ENCODE results near the gene MTHFD1. TPM values are rescaled to one million over a fixed set of nuclear protein-coding genes. Genes with fewer than 3 reads are reported as not detected.

Gene MTHFD1
- total RNA-seq, 2 donors from 2014 or later, result 40.5 to 49.9 TPM

- DNase-seq (ENCODE audit: low spot score), result no peak
- intact Hi-C loops (cut with DNase I), result loop anchor here in 1 of 2 donors (10.0 kb wide), 1 partner anchor 124 kb away; no protein-coding TSS in a partner anchor
Measured at GRCh38 chr14:64468451-64468850, 80.3 kb downstream of the MTHFD1 start.

DNA sequence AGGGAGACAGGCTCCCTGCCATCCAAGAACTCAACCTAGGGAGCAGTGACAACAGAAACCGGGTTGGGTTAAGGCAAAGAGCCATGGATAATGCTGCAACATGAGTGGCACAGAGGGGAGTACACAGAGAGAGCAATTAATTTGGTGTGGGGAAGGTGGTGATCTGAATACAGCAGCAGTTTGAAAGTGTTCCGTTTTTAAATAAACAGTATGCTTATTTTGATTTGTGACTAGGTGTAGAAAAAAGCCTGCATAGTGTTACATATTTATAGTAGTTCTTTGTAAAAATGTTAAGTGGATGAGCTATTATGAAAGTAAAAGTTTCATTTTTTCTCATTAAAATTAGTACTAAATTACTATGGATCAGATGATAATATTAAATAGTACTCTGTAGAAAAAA lies 85.9 kb downstream of the MTHFD1 start:
- intact Hi-C loops (cut with DNase I), result loop anchor here (10.0 kb wide), 2 partner anchors 49 to 129 kb away; no protein-coding TSS in a partner anchor
- DNase-seq (ENCODE audit: low spot score), result no peak

DNA sequence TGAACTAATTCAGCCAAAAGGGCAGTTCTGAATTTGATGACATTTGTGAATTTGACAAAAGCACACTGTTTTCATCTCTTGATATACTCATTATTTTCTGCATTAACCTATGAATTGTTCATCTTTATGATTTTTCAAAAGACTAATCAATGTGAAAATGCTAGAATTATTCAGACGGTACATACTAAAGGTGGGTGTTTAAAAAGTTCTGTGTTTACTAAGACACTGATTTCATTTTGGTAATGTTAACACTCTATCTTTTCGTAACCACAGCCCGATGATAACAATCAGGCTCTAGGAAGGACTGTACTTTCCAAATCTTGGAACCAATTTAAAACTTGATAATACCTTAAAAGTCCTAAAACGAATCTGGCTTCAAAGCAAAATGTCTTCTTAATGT lies 86.5 kb downstream of the MTHFD1 start:
- DNase-seq (ENCODE audit: low spot score), result no peak
- intact Hi-C loops (cut with DNase I), result loop anchor here (10.0 kb wide), 2 partner anchors 50 to 130 kb away; no protein-coding TSS in a partner anchor

DNA sequence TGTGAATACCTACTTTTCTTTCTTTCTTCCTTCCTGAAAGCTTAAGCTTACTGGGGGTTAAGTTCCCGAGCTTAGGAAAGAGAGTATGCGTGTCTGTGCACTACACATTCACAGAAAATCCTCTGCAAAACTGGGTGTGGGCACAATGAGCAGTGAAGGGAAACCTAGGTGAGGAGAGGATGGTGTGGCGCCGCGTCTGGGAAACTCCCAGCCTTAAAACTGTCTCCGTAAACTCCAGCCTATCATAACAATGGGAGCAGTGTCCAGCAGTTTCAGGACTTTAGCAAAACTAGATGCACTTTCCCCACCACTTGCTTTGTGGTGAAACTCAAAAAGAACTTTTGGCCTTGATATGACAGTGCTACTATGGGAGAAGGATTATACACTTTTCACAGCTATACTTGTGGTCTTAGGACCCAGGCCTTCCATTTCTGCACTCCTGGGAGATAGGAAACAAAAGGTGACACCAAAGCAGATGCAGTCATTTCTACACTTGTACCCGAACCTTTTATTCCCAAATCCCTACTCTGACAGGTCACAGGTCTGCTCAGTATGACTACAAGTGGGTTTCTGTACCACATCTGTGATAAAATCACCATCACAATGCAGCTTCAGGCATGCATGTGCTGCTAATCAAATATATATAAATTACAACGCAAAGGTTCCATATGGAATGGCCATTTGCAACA lies 87.6 kb downstream of the MTHFD1 start:
- DNase-seq (ENCODE audit: low spot score), result no peak
- intact Hi-C loops (cut with DNase I), result loop anchor here (10.0 kb wide), 2 partner anchors 51 to 131 kb away; no protein-coding TSS in a partner anchor

DNA sequence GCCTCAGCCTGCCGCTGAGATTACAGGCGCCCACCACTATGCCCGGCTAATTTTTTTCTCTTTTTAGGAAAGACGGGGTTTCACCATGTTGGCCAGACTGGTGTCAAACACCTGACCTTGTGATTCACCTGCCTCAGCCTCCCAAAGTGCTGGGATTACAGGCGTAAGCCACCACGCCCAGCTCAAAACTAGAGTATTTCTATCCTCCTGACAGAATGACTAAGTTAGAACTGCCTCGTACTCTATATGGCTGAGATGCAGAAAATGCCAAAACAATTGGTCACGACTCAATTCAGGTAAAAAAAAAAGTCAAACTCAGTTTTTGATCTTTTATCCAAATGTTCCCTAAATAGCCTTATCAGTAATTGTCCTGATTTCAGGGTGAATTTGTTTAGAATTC lies 88.3 kb downstream of the MTHFD1 start:
- DNase-seq (ENCODE audit: low spot score), result no peak
- intact Hi-C loops (cut with DNase I), result loop anchor here (10.0 kb wide), 2 partner anchors 52 to 132 kb away; no protein-coding TSS in a partner anchor

GRCh38 chr14:64478634-64479250 lies 90.6 kb downstream of the MTHFD1 start:
- no peak for DNase-seq (ENCODE audit: low spot score)
- intact Hi-C loops (cut with DNase I), result loop anchor here (10.0 kb wide), 2 partner anchors 54 to 134 kb away; no protein-coding TSS in a partner anchor

DNA sequence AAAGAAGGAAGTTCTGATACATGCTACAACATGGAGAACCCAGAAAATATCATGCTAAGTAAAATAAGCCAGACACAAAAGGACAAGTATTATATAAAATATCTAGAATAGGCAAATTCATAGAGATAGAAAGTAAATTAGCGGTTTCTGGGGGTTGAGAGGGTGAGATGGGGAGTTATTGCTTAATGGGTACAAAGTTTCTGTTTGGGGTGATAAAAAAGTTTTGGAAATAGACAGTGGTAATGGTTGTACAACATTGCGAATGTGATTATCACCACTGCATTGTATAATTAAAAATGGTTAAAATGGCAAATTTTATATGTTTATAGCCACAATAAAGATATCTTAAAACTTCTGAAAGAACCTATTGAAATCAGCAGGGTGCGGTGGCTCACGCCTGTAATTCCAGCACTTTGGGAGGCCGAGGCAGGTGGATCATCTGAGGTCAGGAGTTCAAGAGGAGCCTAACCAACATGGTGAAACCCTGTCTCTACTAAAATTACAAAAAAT lies 100.5 kb downstream of the MTHFD1 start:
- intact Hi-C loops (cut with DNase I), result no loop called here
- no peak for DNase-seq (ENCODE audit: low spot score)

DNA sequence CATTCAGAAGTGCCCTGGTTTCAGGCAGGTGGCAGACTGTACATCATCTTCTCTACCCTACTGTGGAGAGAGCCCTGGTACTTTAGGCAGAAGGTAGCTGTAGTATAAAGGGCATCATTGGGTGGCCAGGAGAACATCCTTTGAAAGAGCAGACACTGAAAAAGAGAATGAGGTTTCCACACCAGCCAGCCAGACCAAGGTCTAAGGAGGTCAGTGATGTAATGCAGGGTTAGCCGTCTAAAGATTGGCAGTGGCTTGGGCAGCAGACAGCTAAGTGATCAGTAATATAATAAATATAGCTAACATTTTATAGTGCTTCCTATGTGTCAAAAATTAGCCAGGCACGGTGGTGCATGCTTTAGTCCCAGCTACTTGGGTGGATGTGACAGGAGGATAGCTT lies 103.5 kb downstream of the MTHFD1 start:
- no peak for DNase-seq (ENCODE audit: low spot score)
- intact Hi-C loops (cut with DNase I), result no loop called here

DNA sequence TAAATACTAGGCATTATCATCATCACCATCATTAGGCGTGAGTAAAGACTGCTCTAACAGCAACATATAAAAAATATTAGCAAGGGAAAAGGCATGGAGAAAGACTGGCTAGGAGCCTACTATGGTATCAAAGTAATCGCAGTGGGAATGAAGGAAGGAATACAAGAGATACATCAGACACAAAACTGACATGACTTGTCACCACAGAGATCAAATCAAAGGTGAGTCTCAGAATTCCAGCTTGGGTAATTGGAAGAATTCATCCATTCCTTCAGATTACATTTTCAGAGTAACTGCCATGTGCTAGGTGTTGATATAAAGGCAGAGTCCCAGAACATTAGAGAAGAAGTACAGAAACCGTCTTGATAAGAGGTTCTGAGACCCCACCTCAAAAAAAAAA lies 105.3 kb downstream of the MTHFD1 start:
- DNase-seq (ENCODE audit: low spot score), result no peak
- intact Hi-C loops (cut with DNase I), result no loop called here

- intact Hi-C loops (cut with DNase I), result no loop called here
- DNase-seq (ENCODE audit: low spot score), result no peak
Measured at GRCh38 chr14:64495252-64495651, 107.1 kb downstream of the MTHFD1 start.

DNA sequence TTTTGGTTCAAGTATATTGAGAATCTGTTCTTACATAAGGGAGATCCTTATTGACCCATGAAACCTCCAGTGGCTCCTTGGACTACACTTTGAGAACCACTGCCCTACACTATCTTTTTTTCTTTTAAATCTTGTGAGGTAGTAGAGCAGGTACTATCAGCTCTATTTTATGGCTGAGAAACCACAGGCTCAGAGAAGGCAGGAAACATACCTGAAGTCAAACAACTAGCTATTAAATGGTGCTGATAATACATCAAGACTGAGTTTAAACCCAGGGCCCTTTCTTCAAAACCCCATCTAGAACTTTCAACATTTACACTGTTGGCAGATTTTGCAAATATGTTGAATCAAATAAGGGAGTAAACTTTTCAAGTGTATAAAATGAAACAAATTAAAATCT lies 108.6 kb downstream of the MTHFD1 start:
- no peak for DNase-seq (ENCODE audit: low spot score)

DNA sequence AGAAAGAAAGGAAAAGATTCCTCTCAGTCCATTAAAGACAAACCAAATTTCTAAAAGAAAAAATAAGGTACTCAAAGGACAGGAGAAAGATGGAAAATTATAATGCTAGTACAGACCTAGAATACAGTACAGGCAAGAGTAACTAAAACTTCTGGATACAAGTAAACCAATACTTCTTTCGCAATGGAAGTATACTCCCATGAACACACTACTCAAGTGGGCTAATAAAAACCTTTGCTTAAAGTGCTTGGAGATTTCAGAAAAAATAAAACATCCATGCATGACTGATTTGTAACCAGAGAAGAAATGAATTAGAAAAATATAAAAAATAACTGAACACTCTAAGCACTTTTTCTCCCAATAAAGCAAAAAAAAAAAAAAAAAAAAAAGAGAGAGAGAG lies 111.9 kb downstream of the MTHFD1 start:
- DNase-seq (ENCODE audit: low spot score), result no peak

More for the DNA sequence above, 108.6 kb downstream of the MTHFD1 start:
- intact Hi-C loops (cut with DNase I), result no loop called here

DNA sequence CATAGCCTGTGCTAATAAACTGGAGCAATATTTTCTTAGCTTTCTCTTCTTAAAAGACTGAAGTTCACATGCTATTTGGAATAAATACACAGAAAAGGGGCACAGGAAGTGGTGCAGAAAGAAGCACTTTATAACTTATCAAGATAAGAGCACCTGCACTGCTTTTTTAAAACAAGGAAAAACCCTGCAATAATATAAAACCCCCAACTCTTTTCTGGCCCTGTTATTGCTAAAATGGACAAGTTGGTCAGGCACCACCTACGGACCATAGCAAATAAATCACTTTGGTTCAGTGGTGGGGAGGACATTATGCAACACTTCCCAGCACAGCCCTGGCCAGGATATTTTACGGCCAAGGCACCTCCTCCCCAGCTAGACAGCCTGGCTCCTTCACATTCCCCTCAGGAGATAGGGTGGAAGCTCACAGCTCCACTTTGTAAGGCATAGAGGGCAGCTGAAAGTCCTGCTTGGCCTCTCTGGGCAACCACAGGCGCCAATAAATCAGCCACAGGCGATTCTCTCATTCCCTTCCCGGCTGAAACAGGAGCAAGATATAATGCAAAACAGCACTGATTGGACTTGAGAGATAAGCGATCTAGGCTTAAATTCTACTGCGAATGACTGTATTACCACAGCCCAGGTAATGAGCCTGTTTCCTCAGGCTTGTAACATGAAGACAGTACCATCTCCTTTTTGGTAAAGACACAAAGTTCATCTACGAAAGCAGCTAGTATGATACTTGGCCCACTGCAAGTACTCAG lies 113.4 kb downstream of the MTHFD1 start:
- DNase-seq (ENCODE audit: low spot score), result no peak

More for the DNA sequence above, 111.9 kb downstream of the MTHFD1 start:
- intact Hi-C loops (cut with DNase I), result no loop called here

DNA sequence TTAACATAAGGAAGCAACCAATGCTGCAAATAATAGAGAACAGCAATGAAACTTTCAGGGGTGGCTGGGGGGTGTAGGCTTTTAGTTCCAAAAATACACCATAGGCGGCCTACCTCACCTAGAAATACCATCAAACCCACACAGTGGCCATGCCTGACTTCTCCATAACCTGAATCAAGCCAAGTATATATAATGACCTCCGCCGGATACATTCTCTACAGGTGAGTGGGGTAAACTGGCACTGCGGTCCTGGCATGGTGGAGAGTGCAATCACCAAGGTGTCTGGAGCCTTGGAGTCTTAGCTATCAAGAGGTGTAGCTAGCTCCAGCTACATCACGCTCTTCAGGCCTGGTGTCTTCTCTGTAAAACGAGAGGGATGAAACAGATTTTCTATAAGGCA lies 114.3 kb downstream of the MTHFD1 start:
- intact Hi-C loops (cut with DNase I), result no loop called here
- DNase-seq (ENCODE audit: low spot score), result no peak

More for the DNA sequence above, 113.4 kb downstream of the MTHFD1 start:
- intact Hi-C loops (cut with DNase I), result no loop called here

DNA sequence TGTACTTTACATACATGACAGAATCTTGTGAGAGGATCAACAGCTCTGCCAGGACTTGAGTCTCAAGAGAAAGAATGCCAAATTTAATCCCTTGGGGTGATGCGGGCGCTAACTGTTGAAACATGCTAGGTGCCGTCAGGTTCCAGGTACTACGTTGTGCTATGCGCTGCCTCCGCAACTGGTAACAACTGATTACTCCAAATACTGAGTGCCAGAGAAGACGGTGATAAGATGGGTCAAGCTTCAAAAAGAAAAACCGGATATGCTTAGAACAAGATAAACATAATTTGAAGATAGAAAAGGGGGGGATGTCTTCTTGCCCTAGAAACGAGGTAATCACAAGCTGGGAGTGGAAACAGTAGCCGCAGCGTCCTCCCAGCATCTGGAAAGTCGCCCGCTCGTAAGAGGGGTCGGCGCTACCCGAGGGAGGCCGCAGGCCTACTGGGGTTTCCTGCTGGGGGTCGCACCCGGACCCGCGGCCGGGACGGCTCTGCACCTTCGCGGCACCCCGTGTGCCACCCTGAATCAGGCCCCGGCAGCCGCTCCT lies 114.8 kb downstream of the MTHFD1 start:
- DNase-seq (ENCODE audit: low spot score), result no peak
- intact Hi-C loops (cut with DNase I), result no loop called here

GRCh38 chr14:64503434-64504309 lies 115.5 kb downstream of the MTHFD1 start, which contains the start of gene ZBTB25:
ZBTB25 (minus strand) TSS chr14:64503838; CDS start chr14:64490533, 13,305 bp downstream.
- peak; percentile 97 for DNase-seq (ENCODE audit: low spot score)
- intact Hi-C loops (cut with DNase I), result no loop called here

DNA sequence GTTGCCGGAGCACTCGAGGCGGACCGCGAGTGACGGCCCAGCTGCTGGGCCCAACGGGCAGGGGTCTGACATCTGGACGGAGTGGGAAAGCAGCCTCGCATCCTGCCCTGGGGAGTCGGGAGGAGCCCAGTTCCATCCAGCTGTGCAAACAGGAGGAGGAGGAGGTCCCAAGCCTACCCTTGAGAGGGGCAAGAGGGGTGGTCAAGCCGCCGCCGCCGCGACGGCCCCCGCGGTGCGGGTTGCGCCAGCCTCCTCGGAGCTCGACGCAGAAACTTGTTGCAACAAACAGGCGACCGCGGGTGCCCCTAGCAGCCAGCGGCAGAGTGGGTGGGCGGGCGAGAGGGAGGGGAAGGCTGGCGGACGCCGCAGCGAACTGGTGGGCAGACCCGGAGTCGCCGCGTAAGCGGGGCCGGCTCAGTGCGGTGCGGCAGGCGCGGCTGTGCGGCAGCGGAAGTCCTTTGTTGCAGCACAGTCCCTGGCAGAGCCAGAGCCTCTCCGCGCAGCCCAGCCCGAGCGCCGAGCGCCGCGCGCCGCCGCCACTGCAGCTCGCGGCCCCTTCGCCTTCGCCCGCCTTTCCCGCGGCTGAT lies 116.2 kb downstream of the MTHFD1 start, which contains the start of gene ZBTB1:
TSS of gene ZBTB1 (plus strand) at position 461 of the 587 bp plus-strand sequence. CDS start 16,735 bp downstream, outside the sequence.
- intact Hi-C loops (cut with DNase I), result no loop called here
- peak; percentile 96 for DNase-seq (ENCODE audit: low spot score)

All from posterior vena cava (tissue), 2 donors.